Endothelial cell of umbilical vein (primary cell): Measurements from ENCODE around the gene RRM1. TPM values are rescaled to one million over a fixed set of nuclear protein-coding genes. Genes with fewer than 3 reads are reported as not detected.

Source experiments
- BruUV-seq: library from RNA; stranded (reverse); fragments of 400-500 nt; replicated peaks from 2 replicates; lab custom pipeline; 2021; lab: Mats Ljungman, UMichigan
- CTCF ChIA-PET: fragments of 300-600, 350-600 bp; sonication (Branson Sonifier 250); formaldehyde crosslinking; loops from one replicate; lab custom pipeline; 2021; ENCODE audit warnings: antibody characterized with exemption, inconsistent platforms; lab: Charles Lee
- POLR2A ChIA-PET: fragments of 300-600, 350-600 bp; sonication (Branson Sonifier 250); formaldehyde crosslinking; loops from one replicate; lab custom pipeline; 2021; ENCODE audit warnings: antibody characterized with exemption, inconsistent platforms; lab: Charles Lee
- DNase-seq: peaks from one replicate; pipeline ENCODE4 v3.0.0-alpha.2; 2011; ENCODE audit warnings: low read depth, low spot score
- FAIRE-seq: peaks from 2 replicates; lab custom pipeline; 2011; peaks lifted over from hg19 to GRCh38; lab: Jason Lieb, UNC
- H2AFZ ChIP-seq: 2 replicates; pipeline ENCODE4 v1.6.0; 2012; ENCODE audit warnings: low read depth, low read length, control low read depth, inconsistent platforms
- H3K27ac ChIP-seq: 2 replicates; pipeline ENCODE4 v1.5.1; 2011; ENCODE audit warnings: low read depth, mild to moderate bottlenecking, control low read depth, low read length, moderate library complexity; ENCODE audit not compliant: insufficient read depth
- H3K27me3 ChIP-seq, 2 experiments: 2 replicates each; pipeline versions ENCODE4 v1.6.0 to v1.6.1; 2011; ENCODE audit warnings: low read length in 2 of 2, mixed read lengths in 1 of 2; ENCODE audit not compliant: control insufficient read depth in 2 of 2, insufficient read depth in 2 of 2
- H3K36me3 ChIP-seq, 2 experiments: 2 replicates in 1 of 2; 3 replicates in 1 of 2; pipeline ENCODE4 v1.5.1; 2011; ENCODE audit warnings: low read length in 2 of 2, mild to moderate bottlenecking in 1 of 2, moderate library complexity in 1 of 2; ENCODE audit not compliant: control insufficient read depth in 2 of 2, insufficient read depth in 2 of 2; ENCODE audit errors: extremely low read depth in 1 of 2
- H3K4me1 ChIP-seq: 3 replicates; pipeline ENCODE4 v1.5.1; 2011; ENCODE audit warnings: mild to moderate bottlenecking, low read length; ENCODE audit not compliant: control insufficient read depth, insufficient read depth; ENCODE audit errors: extremely low read depth
- H3K4me2 ChIP-seq: 2 replicates; pipeline ENCODE4 v1.6.1; 2011; ENCODE audit warnings: low read length, control low read depth, mixed read lengths; ENCODE audit not compliant: insufficient read depth
- H3K4me3 ChIP-seq, 3 experiments: fragments of 200-600 bp in 1 of 3; sonication (generic), shearing (Covaris generic) in 1 of 3; replicated peaks in 1 of 3; 2 replicates each; pipeline ENCODE4 v1.5.1; 2011 to 2016; ENCODE audit warnings: control low read depth in 3 of 3, low read length in 3 of 3, mild to moderate bottlenecking in 2 of 3, inconsistent platforms in 1 of 3, low read depth in 1 of 3, moderate library complexity in 1 of 3; ENCODE audit not compliant: insufficient read depth in 1 of 3
- H3K79me2 ChIP-seq: 2 replicates; pipeline ENCODE4 v1.6.0; 2012; ENCODE audit warnings: low read length, inconsistent platforms; ENCODE audit not compliant: control insufficient read depth, insufficient read depth
- H3K9ac ChIP-seq: replicated peaks from 2 replicates; pipeline ENCODE3; 2011; ENCODE audit warnings: low read length, control low read depth; ENCODE audit not compliant: insufficient read depth; ENCODE audit errors: extremely low read depth
- H3K9me1 ChIP-seq: replicated peaks from 3 replicates; pipeline ENCODE4 v1.6.0; 2011; ENCODE audit warnings: mild to moderate bottlenecking, low read length; ENCODE audit not compliant: control insufficient read depth, insufficient read depth; ENCODE audit errors: extremely low read depth
- H3K9me3 ChIP-seq: replicated peaks from 2 replicates; pipeline ENCODE4 v1.5.1; 2012; ENCODE audit warnings: low read length, inconsistent platforms; ENCODE audit not compliant: control insufficient read depth, insufficient read depth
- H4K20me1 ChIP-seq: replicated peaks from 2 replicates; pipeline ENCODE3; 2011; ENCODE audit warnings: mild to moderate bottlenecking, low read length; ENCODE audit not compliant: control insufficient read depth, insufficient read depth; ENCODE audit errors: extremely low read depth
- EZH2 ChIP-seq: IDR thresholded peaks from 2 replicates; pipeline ENCODE4 v1.6.1; 2012; ENCODE audit warnings: borderline replicate concordance, low read depth, mild to moderate bottlenecking, moderate library complexity, low read length, inconsistent platforms; ENCODE audit not compliant: severe bottlenecking
- FOS ChIP-seq: IDR thresholded peaks from 2 replicates; pipeline ENCODE4 v1.6.1; 2011; ENCODE audit warnings: mild to moderate bottlenecking, low read length, moderate library complexity, borderline replicate concordance; ENCODE audit not compliant: insufficient read depth
- JUN ChIP-seq: IDR thresholded peaks from 2 replicates; pipeline ENCODE4 v1.6.1; 2011; ENCODE audit warnings: borderline replicate concordance, low read depth; ENCODE audit not compliant: insufficient read length, insufficient read depth
- POLR2A ChIP-seq: IDR thresholded peaks from 2 replicates; pipeline ENCODE4 v1.6.1; 2012; ENCODE audit warnings: low read depth, mild to moderate bottlenecking, control low read depth, low read length
- dilution Hi-C: fragments of 300-500 bp; cut with MboI; formaldehyde crosslinking; loops from one replicate; pipeline ENCODE4 v1.15.0; 2019; ENCODE audit warnings: low sequenced_read_pairs; ENCODE audit not compliant: extremely low pct_ligation_motif_present
- intact Hi-C: fragments of 100-400 bp; cut with micrococcal nuclease; formaldehyde crosslinking; loops from one replicate; pipeline ENCODE4 v1.10.0; 2022
- polyA plus RNA-seq, 4 experiments: library from polyadenylated mRNA; depleted of rRNA in 3 of 4; stranded (reverse) in 3 of 4; unstranded in 1 of 4; fragments of >200 nt; gene quantifications; 2 replicates each; pipeline versions ENCODE4 v1.2.1 to v1.2.3, GENCODE V29; 2011 to 2012; ENCODE audit warnings: missing spikeins in 1 of 4
- total RNA-seq: library from RNA; stranded (reverse); gene quantifications from 2 replicates; pipeline ENCODE4 v1.2.3, GENCODE V29; 2021
- TF ChIP-seq, protein P1 (sequence below), 2 donors: IDR thresholded peaks; 1 replicate in 1 of 2; 2 replicates in 1 of 2; pipeline ENCODE4 v1.5.1; 2011; ENCODE audit warnings: low read length in 2 of 2, mild to moderate bottlenecking in 2 of 2, moderate library complexity in 2 of 2, control low read depth in 1 of 2, inconsistent platforms in 1 of 2, low read depth in 1 of 2; ENCODE audit not compliant: insufficient read depth in 1 of 2; ENCODE audit errors: extremely low read depth in 1 of 2
- TF ChIP-seq, protein P2 (sequence below): IDR thresholded peaks from 2 replicates; pipeline ENCODE4 v1.6.1; 2011; ENCODE audit not compliant: insufficient read depth, insufficient read length

RRM1 gene
- total and polyA plus RNA-seq, 2 donors (not counting 3 experiments of a cell fraction or from before 2014, with no cell fraction given), result 55.3 to 112 TPM

DNA sequence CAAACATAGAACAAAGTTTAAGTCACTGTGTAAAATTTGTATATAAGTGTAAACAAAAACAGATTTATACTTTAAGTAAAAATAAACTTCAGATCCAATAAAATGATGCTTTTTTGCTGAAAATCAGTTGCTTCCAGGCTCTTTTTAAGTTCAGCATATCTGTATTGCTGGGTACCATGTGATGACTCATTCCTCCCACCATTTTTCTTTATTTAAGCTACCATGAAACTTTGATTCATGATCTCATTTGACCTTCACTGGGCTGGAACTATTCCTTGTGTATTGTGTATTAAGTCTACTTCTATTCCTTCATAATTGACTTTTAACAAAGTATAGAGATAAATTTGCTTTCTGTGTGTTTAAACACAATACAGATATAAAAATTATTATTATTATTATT is 46.3 kb upstream of the RRM1 start:
- Histone ChIP-seq H3K4me2 (no peak overlapping the region), H3K27ac (no peak overlapping the region), H3K36me3 (no peaks in the 10 kb centered on the region), H3K9ac (no peak overlapping the region), H3K79me2 (no peaks in the 10 kb centered on the region), H4K20me1 (no peaks in the 10 kb centered on the region), H3K4me1 (peaks cover 3% of the 10 kb centered on the region), H3K9me1 (no peaks in the 10 kb centered on the region), H3K4me3 (no peak overlapping the region), H2AFZ (no peak overlapping the region), H3K9me3 (no peaks in the 10 kb centered on the region), H3K27me3 (no peaks in the 10 kb centered on the region)
- ChIA-PET POLR2A (no interaction called here), CTCF (interaction anchor here (1.0 to 1.7 kb wide), 3 partner anchors 16 to 193 kb away, joined by 3 to 10 read pairs (median 3); partner anchors contain the start of gene STIM1)
- dilution Hi-C loops, result no loop called here
- no peak for TF ChIP-seq POLR2A
- no peak for TF ChIP-seq EZH2
- TF ChIP-seq, protein P1, sequence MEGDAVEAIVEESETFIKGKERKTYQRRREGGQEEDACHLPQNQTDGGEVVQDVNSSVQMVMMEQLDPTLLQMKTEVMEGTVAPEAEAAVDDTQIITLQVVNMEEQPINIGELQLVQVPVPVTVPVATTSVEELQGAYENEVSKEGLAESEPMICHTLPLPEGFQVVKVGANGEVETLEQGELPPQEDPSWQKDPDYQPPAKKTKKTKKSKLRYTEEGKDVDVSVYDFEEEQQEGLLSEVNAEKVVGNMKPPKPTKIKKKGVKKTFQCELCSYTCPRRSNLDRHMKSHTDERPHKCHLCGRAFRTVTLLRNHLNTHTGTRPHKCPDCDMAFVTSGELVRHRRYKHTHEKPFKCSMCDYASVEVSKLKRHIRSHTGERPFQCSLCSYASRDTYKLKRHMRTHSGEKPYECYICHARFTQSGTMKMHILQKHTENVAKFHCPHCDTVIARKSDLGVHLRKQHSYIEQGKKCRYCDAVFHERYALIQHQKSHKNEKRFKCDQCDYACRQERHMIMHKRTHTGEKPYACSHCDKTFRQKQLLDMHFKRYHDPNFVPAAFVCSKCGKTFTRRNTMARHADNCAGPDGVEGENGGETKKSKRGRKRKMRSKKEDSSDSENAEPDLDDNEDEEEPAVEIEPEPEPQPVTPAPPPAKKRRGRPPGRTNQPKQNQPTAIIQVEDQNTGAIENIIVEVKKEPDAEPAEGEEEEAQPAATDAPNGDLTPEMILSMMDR (IDR thresholded peaks at IDR 0.05; ENCODE audit: extremely low read depth in 1 of 2, insufficient read depth in 1 of 2, low read depth in 1 of 2, low read length in 2 of 2), result no peak
- TF ChIP-seq JUN, result peak; percentile 23
- peak; percentile 41 for TF ChIP-seq FOS
- TF ChIP-seq, protein P2, sequence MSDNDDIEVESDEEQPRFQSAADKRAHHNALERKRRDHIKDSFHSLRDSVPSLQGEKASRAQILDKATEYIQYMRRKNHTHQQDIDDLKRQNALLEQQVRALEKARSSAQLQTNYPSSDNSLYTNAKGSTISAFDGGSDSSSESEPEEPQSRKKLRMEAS, result no peak
- DNase-seq (no peak), FAIRE-seq (no peak)
- no TSS peak for BruUV-seq
- intact Hi-C loops, result no loop called here
